Fibroblast of upper back skin (primary cell): ENCODE measurements around the gene ACBD6.

Experiments
- DNase-seq: peaks from one replicate; pipeline ENCODE4 v3.0.0-alpha.2; 2013

Gene ACBD6

GRCh38 chr1:180524915-180525714 lies 22.7 kb upstream of the ACBD6 start:
- DNase-seq = no peak

GRCh38 chr1:180524160-180524914 lies 22.0 kb upstream of the ACBD6 start:
- no peak for DNase-seq

- DNase-seq = peak; percentile 9
Measured at GRCh38 chr1:180522213-180522515, 19.8 kb upstream of the ACBD6 start.

GRCh38 chr1:180521474-180522212 lies 19.3 kb upstream of the ACBD6 start:
- DNase-seq = peak; percentile 66

- peak; percentile 3 for DNase-seq
Measured at GRCh38 chr1:180519846-180520245, 17.5 kb upstream of the ACBD6 start.

GRCh38 chr1:180515857-180516388 lies 13.5 kb upstream of the ACBD6 start:
- peak; percentile 83 for DNase-seq

GRCh38 chr1:180515364-180515763 lies 13.0 kb upstream of the ACBD6 start:
- no peak for DNase-seq

GRCh38 chr1:180513531-180513930 lies 11.2 kb upstream of the ACBD6 start:
- no peak for DNase-seq

GRCh38 chr1:180510882-180511281 lies 8.5 kb upstream of the ACBD6 start:
- no peak for DNase-seq

GRCh38 chr1:180508725-180509097 lies 6.3 kb upstream of the ACBD6 start:
- DNase-seq = no peak

- DNase-seq = peak; percentile 38
Measured at GRCh38 chr1:180507795-180508724, 5.7 kb upstream of the ACBD6 start.

GRCh38 chr1:180505732-180506335 lies 3.5 kb upstream of the ACBD6 start:
- no peak for DNase-seq

GRCh38 chr1:180504186-180504585 lies 1.8 kb upstream of the ACBD6 start:
- DNase-seq = peak; percentile 32

GRCh38 chr1:180503280-180503862 lies 994 bp upstream of the ACBD6 start:
- peak; percentile 11 for DNase-seq

GRCh38 chr1:180501865-180502360 lies 464 bp downstream of the ACBD6 start:
- DNase-seq = no peak

GRCh38 chr1:180500689-180501088 lies 1.7 kb downstream of the ACBD6 start:
- no peak for DNase-seq

GRCh38 chr1:180498594-180498993 lies 3.8 kb downstream of the ACBD6 start:
- DNase-seq = peak; percentile 10

- no peak for DNase-seq
Measured at GRCh38 chr1:180497826-180498225, 4.6 kb downstream of the ACBD6 start.

GRCh38 chr1:180494370-180494769 lies 8.0 kb downstream of the ACBD6 start:
- no peak for DNase-seq

GRCh38 chr1:180489976-180490375 lies 12.4 kb downstream of the ACBD6 start:
- DNase-seq = no peak

GRCh38 chr1:180489313-180489712 lies 13.1 kb downstream of the ACBD6 start:
- DNase-seq = no peak
